WERI-Rb-1 (cell line): ENCODE measurements around the gene CTCFL.
"Not testable (repeated sequence)": the region's sequence is repeated elsewhere in the genome, so short reads cannot be mapped to it uniquely, and the experiment has no call there.

Experiments
- DNase-seq: peaks from one replicate; pipeline ENCODE4 v3.0.0-alpha.2; 2020
- H3K27ac ChIP-seq: fragments of 250-450 bp; sonication (Bioruptor Pico); 2 replicates; pipeline ENCODE4 v1.5.1; 2020; ENCODE audit warnings: mild to moderate bottlenecking, moderate library complexity
- H3K27me3 ChIP-seq: fragments of 250-450 bp; sonication (Bioruptor Pico); 2 replicates; pipeline ENCODE4 v1.5.1; 2021; ENCODE audit warnings: mild to moderate bottlenecking, low read depth, moderate library complexity; ENCODE audit not compliant: insufficient read depth, severe bottlenecking
- H3K36me3 ChIP-seq: fragments of 250-450 bp; sonication (Bioruptor Pico); 2 replicates; pipeline ENCODE4 v1.5.1; 2020; ENCODE audit warnings: mild to moderate bottlenecking, moderate library complexity
- H3K4me3 ChIP-seq: 2 replicates; pipeline ENCODE4 v1.5.1; 2011; ENCODE audit warnings: low read depth, mild to moderate bottlenecking, control low read depth, low read length
- H3K9me3 ChIP-seq: fragments of 250-450 bp; sonication (Bioruptor Pico); 2 replicates; pipeline ENCODE4 v1.5.1; 2021; ENCODE audit warnings: mild to moderate bottlenecking, moderate library complexity; ENCODE audit not compliant: severe bottlenecking
- CTCF ChIP-seq: IDR thresholded peaks from 2 replicates; pipeline ENCODE4 v1.5.1; 2011; ENCODE audit warnings: low read depth, mild to moderate bottlenecking, control low read depth, inconsistent platforms, low read length

Gene CTCFL

DNA sequence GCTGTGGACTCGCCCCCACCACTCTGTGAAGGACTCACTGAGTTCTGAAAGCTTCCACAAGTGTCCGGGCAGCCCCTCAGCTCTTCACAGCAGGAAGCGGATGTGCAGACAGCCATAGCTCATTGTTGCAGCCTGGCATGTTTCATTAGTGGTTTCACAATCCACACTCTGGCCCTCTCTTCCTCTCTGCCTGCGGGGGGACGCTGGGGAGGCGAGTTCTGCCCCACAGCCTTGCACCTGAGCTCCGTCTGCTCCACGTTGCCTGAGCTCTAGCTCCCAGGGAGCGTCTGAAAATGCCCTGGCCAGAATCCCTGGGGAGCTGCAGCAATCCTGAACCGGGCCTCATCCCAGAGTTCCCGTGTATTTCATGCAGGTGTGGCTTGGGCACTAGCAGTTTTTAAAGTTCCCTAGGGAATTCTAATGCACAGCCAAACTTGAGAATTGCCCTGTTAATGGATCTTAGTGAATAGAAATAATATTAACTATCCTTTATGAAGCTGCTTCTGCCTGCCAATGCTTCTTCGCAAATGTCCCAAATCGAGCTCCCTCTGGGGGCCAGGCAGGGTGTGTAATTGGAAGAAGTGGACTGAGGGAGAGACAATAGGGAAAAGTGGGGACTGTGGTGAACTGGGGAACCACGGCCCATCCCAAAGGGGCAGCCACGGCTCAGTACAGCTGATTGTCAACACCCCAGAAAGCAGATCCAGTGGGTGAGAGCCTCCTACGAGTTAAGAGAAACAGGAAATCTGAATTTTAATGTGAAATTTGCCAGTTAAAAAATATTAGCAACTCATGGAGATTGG is 51.5 kb downstream of the CTCFL start:
- Histone ChIP-seq H3K9me3 (no peaks in the 10 kb centered on the region), H3K36me3 (no peaks in the 10 kb centered on the region), H3K27me3 (no peaks in the 10 kb centered on the region), H3K4me3 (no peak overlapping the region), H3K27ac (no peak overlapping the region)
- no peak for TF ChIP-seq CTCF
- DNase-seq: no peak

DNA sequence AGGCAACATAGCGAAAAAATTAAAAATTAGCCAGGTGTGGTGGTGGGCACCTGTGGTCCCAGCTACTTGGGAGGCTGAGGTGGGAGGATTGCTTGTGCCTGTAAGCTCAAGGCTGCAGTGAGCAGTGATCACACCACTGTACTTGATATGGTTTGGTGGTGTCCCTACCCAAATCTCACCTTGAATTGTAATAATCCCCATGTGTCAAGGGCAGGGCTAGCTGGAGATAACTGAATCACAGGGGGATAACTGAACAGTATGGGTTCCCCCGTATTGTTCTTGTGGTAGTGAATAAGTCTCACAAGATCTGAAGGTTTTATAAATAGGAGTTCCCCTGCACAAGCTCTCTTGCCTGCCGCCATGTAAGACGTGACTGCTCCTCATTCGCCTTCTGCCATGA is 52.5 kb downstream of the CTCFL start:
- H3K27me3 ChIP-seq: not testable (repeated sequence)

GRCh38 chr20:57471496-57472372 is 53.2 kb downstream of the CTCFL start:
- Histone ChIP-seq H3K9me3 (no peaks in the 10 kb centered on the region), H3K4me3 (no peak overlapping the region), H3K27ac (no peak overlapping the region), H3K36me3 (no peaks in the 10 kb centered on the region), H3K27me3 (no peaks in the 10 kb centered on the region)
- no peak for DNase-seq
- no peak for TF ChIP-seq CTCF

More for the DNA sequence above, 52.5 kb downstream of the CTCFL start:
- not testable (repeated sequence) for H3K36me3 ChIP-seq, DNase-seq, H3K9me3 ChIP-seq, H3K4me3 ChIP-seq, H3K27ac ChIP-seq

DNA sequence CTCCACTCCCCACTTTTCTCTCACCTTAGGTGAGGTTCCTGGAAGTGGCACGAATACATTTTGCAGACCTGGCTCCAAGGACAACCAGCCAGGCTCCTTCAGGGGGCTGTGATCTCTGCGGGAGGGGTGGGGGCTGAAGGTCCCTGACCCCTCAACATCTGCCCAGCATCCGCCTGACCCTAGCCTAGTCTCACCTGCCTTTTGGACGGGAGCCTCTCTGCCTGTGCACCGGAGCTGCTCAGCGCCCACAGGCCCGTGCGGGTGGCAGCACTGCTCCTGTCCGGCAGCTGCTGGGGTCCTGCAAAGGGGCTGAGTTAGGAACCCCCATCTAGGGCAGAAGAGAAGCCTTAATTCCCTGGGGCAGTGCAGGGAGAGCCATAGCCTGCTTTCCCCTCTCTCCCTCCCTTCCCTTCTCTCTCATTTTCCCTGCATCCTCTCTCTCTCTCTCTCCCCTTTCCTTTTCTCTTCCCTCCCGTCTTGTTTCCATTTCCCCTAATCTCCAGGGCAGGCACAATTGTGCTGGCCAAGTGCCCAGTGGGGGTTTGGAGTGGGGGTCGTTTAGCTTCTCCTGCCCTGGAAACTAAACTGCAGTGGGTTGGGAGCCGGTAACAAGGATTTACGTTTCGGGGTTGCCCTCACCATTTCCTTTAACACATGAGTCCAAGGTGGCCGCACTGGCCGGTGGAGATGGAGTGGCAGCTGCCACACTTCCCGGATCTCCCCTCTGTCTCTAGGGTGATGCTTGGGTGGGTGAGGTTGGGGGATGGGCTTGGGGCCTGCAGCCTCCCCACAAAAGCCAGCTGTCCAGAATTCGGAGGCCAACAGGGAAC is 54.1 kb downstream of the CTCFL start:
- H3K27ac ChIP-seq: no peak overlapping the region
- H3K4me3 ChIP-seq: no peak overlapping the region
- DNase-seq: no peak
- no peaks in the 10 kb centered on the region for H3K27me3 ChIP-seq
- H3K36me3 ChIP-seq: no peaks in the 10 kb centered on the region
- TF ChIP-seq CTCF: no peak
- no peaks in the 10 kb centered on the region for H3K9me3 ChIP-seq

DNA sequence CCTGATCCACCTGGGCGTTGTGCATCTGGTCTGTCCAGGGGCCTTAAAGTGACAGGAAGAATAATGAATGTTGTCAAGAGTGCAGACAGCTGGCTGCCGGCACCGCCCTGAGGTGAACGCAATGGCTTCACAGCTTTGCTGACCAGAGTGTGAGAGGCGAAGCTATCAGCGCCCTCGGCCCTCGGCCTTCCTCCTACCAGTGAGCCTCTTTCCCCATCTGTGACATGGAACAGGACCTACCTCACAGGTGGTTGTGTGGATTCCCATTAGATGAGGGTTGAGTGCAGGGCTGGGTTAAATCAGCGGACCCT is 54.8 kb downstream of the CTCFL start:
- TF ChIP-seq CTCF: no peak
- DNase-seq: peak; percentile 28

More for the DNA sequence above, 54.8 kb downstream of the CTCFL start:
- Histone ChIP-seq H3K4me3 (no peak overlapping the region), H3K27ac (no peak overlapping the region), H3K9me3 (no peaks in the 10 kb centered on the region), H3K36me3 (no peaks in the 10 kb centered on the region), H3K27me3 (no peaks in the 10 kb centered on the region)
